WTC11 (cell line): Measurements from ENCODE around the gene BAIAP2L1. TPM values are rescaled to one million over a fixed set of nuclear protein-coding genes. Genes with fewer than 3 reads are reported as not detected.

Experiments used
- ATAC-seq: fragments of 200-7000 bp; cut with Tn5 transposase; 2 replicates; pipeline ENCODE4 v1.10.0; 2021; ENCODE audit warnings: mild to moderate bottlenecking, moderate library complexity
- CTCF ChIA-PET: fragments of 300-600 bp; sonication (Branson Sonifier 250); formaldehyde crosslinking; loops from one replicate; lab custom pipeline; 2021; ENCODE audit warnings: antibody characterized with exemption; lab: Charles Lee
- POLR2A ChIA-PET: fragments of 350-600 bp; sonication (Branson Sonifier 250); formaldehyde crosslinking; loops from one replicate; lab custom pipeline; 2021; ENCODE audit warnings: antibody characterized with exemption; lab: Charles Lee
- DNase-seq: peaks from one replicate; pipeline ENCODE4 v3.0.0; 2021; ENCODE audit warnings: low spot score
- H3K27ac Mint-ChIP-seq: 2 replicates; pipeline ENCODE4 v1.8.0; 2021; ENCODE audit warnings: mixed read lengths
- H3K27me3 Mint-ChIP-seq: 2 replicates; pipeline ENCODE4 v1.8.0; 2021; ENCODE audit warnings: low read depth, mild to moderate bottlenecking, moderate library complexity, mixed read lengths
- H3K36me3 Mint-ChIP-seq: 2 replicates; pipeline ENCODE4 v1.8.0; 2021; ENCODE audit warnings: mixed read lengths
- H3K4me1 Mint-ChIP-seq: 2 replicates; pipeline ENCODE4 v1.8.0; 2022; ENCODE audit warnings: mixed read lengths
- H3K4me3 Mint-ChIP-seq: 2 replicates; pipeline ENCODE4 v1.8.0; 2021; ENCODE audit warnings: mild to moderate bottlenecking, moderate library complexity, mixed read lengths
- H3K9me3 Mint-ChIP-seq: 2 replicates; pipeline ENCODE4 v1.8.0; 2021; ENCODE audit warnings: mixed read lengths
- FOXP1 ChIP-seq: sonication (generic); formaldehyde crosslinking; IDR thresholded peaks from 2 replicates; pipeline ENCODE4 v1.8.0; 2022; ENCODE audit warnings: missing genetic modification reagents, mild to moderate bottlenecking, moderate library complexity, borderline replicate concordance
- IRF2 ChIP-seq: sonication (generic); formaldehyde crosslinking; IDR thresholded peaks from 2 replicates; pipeline ENCODE4 v1.8.0; 2022; ENCODE audit warnings: low read depth, missing genetic modification reagents, borderline replicate concordance
- JAZF1 ChIP-seq: fragments of 250-450 bp; sonication (Bioruptor Pico); IDR thresholded peaks from 2 replicates; pipeline ENCODE4 v1.9.0; 2021; ENCODE audit warnings: moderate library complexity, mild to moderate bottlenecking, inconsistent platforms
- KAT7 ChIP-seq: sonication (generic); formaldehyde crosslinking; IDR thresholded peaks from 2 replicates; pipeline ENCODE4 v1.8.1; 2023; ENCODE audit warnings: missing genetic modification reagents, mild to moderate bottlenecking, borderline replicate concordance
- MYBL2 ChIP-seq: sonication (generic); formaldehyde crosslinking; IDR thresholded peaks from 2 replicates; pipeline ENCODE4 v1.8.1; 2023; ENCODE audit warnings: mild to moderate bottlenecking, moderate library complexity, missing genetic modification reagents
- NR3C1 ChIP-seq: sonication (generic); formaldehyde crosslinking; conservative IDR thresholded peaks from 2 replicates; pipeline ENCODE4 v1.8.1; 2023; ENCODE audit warnings: low read depth, mild to moderate bottlenecking, missing genetic modification reagents
- SMAD4 ChIP-seq: sonication (generic); formaldehyde crosslinking; IDR thresholded peaks from 2 replicates; pipeline ENCODE4 v1.8.0; 2022; ENCODE audit warnings: mild to moderate bottlenecking, missing genetic modification reagents
- TP53 ChIP-seq: sonication (generic); formaldehyde crosslinking; IDR thresholded peaks from 2 replicates; pipeline ENCODE4 v1.8.1; 2023; ENCODE audit warnings: mild to moderate bottlenecking, missing genetic modification reagents
- ZNF317 ChIP-seq: sonication (generic); formaldehyde crosslinking; IDR thresholded peaks from 2 replicates; pipeline ENCODE4 v1.8.1; 2023; ENCODE audit warnings: low read depth, mild to moderate bottlenecking, moderate library complexity, missing genetic modification reagents, borderline replicate concordance
- ZNF396 ChIP-seq: fragments of 250-450 bp; sonication (Bioruptor Pico); IDR thresholded peaks from 2 replicates; pipeline ENCODE4 v1.8.0; 2021; ENCODE audit warnings: mild to moderate bottlenecking, moderate library complexity, borderline replicate concordance
- total RNA-seq: library from RNA; stranded (reverse); gene quantifications from 3 replicates; pipeline ENCODE4 v1.2.3, GENCODE V29; 2021
- TF ChIP-seq, protein P1 (sequence below): sonication (generic); formaldehyde crosslinking; IDR thresholded peaks from 2 replicates; pipeline ENCODE4 v1.8.1; 2022; ENCODE audit warnings: low read depth, mild to moderate bottlenecking, moderate library complexity, missing genetic modification reagents, borderline replicate concordance
- TF ChIP-seq, protein P2 (sequence below): sonication (generic); formaldehyde crosslinking; IDR thresholded peaks from 2 replicates; pipeline ENCODE4 v1.8.1; 2022; ENCODE audit warnings: missing genetic modification reagents, borderline replicate concordance
- TF ChIP-seq, protein P3 (sequence below): sonication (generic); formaldehyde crosslinking; IDR thresholded peaks from 2 replicates; pipeline ENCODE4 v1.8.0; 2022; ENCODE audit warnings: mild to moderate bottlenecking, missing genetic modification reagents
- TF ChIP-seq, protein P4 (sequence below): sonication (generic); formaldehyde crosslinking; IDR thresholded peaks from 2 replicates; pipeline ENCODE4 v1.8.1; 2023; ENCODE audit warnings: mild to moderate bottlenecking, moderate library complexity, missing genetic modification reagents
- TF ChIP-seq, protein P5 (sequence below): sonication (generic); formaldehyde crosslinking; IDR thresholded peaks from 2 replicates; pipeline ENCODE4 v1.8.1; 2022; ENCODE audit warnings: mild to moderate bottlenecking, missing genetic modification reagents, moderate library complexity, borderline replicate concordance
- TF ChIP-seq, protein P6 (sequence below): fragments of 250-450 bp; sonication (Bioruptor Pico); IDR thresholded peaks from 2 replicates; pipeline ENCODE4 v2.1.2; 2022; ENCODE audit warnings: mild to moderate bottlenecking, moderate library complexity
- TF ChIP-seq, protein P7 (sequence below): sonication (generic); formaldehyde crosslinking; conservative IDR thresholded peaks from 2 replicates; pipeline ENCODE4 v1.8.1; 2022; ENCODE audit warnings: mild to moderate bottlenecking, missing genetic modification reagents
- TF ChIP-seq, protein P8 (sequence below): sonication (generic); formaldehyde crosslinking; IDR thresholded peaks from 2 replicates; pipeline ENCODE4 v1.8.0; 2023; ENCODE audit warnings: missing genetic modification reagents
- TF ChIP-seq, protein P9 (sequence below): fragments of 250-450 bp; sonication (Bioruptor Pico); IDR thresholded peaks from 2 replicates; pipeline ENCODE4 v1.8.0; 2021; ENCODE audit warnings: mild to moderate bottlenecking
- TF ChIP-seq, protein P10 (sequence below): sonication (generic); formaldehyde crosslinking; IDR thresholded peaks from 2 replicates; pipeline ENCODE4 v1.8.0; 2023; ENCODE audit warnings: mild to moderate bottlenecking, missing genetic modification reagents

BAIAP2L1 gene
- total RNA-seq, 1 experiment from 2014 or later, result 37.5 TPM

DNA sequence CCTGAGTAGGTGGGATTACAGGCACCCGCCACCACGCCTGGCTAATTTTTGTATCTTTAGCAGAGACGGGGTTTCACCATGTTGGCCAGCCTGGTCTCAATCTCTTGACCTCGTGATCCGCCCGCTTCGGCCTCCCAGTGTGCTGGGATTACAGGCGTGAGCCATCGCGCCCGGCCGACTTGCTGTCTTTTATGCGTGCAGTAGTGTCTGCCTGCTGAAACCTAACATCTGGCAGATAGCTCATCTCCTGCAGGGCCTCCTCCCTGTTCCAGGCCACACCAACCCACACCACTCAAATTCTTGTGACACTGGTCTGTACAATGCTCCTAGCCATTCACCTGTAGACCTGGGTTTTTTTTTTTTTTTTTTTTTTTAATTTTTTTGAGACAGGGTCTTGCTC lies 41.5 kb downstream of the BAIAP2L1 start (continued):
- TF ChIP-seq, protein P1, sequence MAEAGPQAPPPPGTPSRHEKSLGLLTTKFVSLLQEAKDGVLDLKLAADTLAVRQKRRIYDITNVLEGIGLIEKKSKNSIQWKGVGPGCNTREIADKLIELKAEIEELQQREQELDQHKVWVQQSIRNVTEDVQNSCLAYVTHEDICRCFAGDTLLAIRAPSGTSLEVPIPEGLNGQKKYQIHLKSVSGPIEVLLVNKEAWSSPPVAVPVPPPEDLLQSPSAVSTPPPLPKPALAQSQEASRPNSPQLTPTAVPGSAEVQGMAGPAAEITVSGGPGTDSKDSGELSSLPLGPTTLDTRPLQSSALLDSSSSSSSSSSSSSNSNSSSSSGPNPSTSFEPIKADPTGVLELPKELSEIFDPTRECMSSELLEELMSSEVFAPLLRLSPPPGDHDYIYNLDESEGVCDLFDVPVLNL (CRISPR knock-in tag), result no peak
- TF ChIP-seq ZNF396 (CRISPR knock-in tag) (no peak), JAZF1 (CRISPR knock-in tag) (no peak), KAT7 (CRISPR knock-in tag) (no peak), NR3C1 (CRISPR knock-in tag) (no peak)
- TF ChIP-seq, protein P2, sequence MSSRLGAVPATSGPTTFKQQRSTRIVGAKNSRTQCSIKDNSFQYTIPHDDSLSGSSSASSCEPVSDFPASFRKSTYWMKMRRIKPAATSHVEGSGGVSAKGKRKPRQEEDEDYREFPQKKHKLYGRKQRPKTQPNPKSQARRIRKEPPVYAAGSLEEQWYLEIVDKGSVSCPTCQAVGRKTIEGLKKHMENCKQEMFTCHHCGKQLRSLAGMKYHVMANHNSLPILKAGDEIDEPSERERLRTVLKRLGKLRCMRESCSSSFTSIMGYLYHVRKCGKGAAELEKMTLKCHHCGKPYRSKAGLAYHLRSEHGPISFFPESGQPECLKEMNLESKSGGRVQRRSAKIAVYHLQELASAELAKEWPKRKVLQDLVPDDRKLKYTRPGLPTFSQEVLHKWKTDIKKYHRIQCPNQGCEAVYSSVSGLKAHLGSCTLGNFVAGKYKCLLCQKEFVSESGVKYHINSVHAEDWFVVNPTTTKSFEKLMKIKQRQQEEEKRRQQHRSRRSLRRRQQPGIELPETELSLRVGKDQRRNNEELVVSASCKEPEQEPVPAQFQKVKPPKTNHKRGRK, result no peak
- TF ChIP-seq, protein P3, sequence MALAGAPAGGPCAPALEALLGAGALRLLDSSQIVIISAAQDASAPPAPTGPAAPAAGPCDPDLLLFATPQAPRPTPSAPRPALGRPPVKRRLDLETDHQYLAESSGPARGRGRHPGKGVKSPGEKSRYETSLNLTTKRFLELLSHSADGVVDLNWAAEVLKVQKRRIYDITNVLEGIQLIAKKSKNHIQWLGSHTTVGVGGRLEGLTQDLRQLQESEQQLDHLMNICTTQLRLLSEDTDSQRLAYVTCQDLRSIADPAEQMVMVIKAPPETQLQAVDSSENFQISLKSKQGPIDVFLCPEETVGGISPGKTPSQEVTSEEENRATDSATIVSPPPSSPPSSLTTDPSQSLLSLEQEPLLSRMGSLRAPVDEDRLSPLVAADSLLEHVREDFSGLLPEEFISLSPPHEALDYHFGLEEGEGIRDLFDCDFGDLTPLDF (CRISPR knock-in tag), result no peak
- TF ChIP-seq, all 79 proteins: peak for 0

DNA sequence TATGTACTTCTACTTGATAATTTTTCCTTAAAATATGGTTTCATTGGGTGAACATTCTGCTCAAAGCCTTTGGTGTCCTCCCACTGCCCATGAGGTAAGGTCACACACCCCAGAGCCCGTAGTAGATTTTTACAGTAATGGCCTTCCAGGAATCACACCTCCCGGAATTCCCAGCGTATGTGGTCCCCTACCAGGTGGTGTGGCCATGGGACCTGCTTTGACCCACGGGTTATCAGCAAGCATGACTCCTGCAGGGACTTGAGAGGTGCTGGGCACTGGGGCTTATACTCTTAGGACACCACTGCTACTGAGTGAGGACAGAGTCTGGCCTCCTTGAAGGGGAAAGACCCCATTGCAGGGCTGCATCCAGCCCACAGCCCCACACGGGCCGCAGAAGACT lies 42.2 kb downstream of the BAIAP2L1 start:
- H3K36me3 Mint-ChIP-seq, result peaks cover 20% of the 10 kb centered on the region
- H3K4me1 Mint-ChIP-seq, result peaks cover 41% of the 10 kb centered on the region
- H3K9me3 Mint-ChIP-seq, result no peaks in the 10 kb centered on the region
- ATAC-seq, result no peak
- H3K27me3 Mint-ChIP-seq, result no peaks in the 10 kb centered on the region
- no peak for DNase-seq
- POLR2A ChIA-PET, result no interaction called here
- no peak overlapping the region for H3K27ac Mint-ChIP-seq
- CTCF ChIA-PET, result no interaction called here
- H3K4me3 Mint-ChIP-seq, result no peak overlapping the region
- TF ChIP-seq KAT7 (CRISPR knock-in tag) (no peak), MYBL2 (no peak), IRF2 (CRISPR knock-in tag) (no peak), SMAD4 (CRISPR knock-in tag) (no peak), FOXP1 (no peak), ZNF317 (no peak), TP53 (CRISPR knock-in tag) (no peak)
- TF ChIP-seq, protein P4, sequence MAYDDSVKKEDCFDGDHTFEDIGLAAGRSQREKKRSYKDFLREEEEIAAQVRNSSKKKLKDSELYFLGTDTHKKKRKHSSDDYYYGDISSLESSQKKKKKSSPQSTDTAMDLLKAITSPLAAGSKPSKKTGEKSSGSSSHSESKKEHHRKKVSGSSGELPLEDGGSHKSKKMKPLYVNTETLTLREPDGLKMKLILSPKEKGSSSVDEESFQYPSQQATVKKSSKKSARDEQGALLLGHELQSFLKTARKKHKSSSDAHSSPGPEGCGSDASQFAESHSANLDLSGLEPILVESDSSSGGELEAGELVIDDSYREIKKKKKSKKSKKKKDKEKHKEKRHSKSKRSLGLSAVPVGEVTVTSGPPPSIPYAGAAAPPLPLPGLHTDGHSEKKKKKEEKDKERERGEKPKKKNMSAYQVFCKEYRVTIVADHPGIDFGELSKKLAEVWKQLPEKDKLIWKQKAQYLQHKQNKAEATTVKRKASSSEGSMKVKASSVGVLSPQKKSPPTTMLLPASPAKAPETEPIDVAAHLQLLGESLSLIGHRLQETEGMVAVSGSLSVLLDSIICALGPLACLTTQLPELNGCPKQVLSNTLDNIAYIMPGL, result no peak
- TF ChIP-seq, protein P5, sequence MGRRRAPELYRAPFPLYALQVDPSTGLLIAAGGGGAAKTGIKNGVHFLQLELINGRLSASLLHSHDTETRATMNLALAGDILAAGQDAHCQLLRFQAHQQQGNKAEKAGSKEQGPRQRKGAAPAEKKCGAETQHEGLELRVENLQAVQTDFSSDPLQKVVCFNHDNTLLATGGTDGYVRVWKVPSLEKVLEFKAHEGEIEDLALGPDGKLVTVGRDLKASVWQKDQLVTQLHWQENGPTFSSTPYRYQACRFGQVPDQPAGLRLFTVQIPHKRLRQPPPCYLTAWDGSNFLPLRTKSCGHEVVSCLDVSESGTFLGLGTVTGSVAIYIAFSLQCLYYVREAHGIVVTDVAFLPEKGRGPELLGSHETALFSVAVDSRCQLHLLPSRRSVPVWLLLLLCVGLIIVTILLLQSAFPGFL (CRISPR knock-in tag), result no peak
- TF ChIP-seq, protein P6, sequence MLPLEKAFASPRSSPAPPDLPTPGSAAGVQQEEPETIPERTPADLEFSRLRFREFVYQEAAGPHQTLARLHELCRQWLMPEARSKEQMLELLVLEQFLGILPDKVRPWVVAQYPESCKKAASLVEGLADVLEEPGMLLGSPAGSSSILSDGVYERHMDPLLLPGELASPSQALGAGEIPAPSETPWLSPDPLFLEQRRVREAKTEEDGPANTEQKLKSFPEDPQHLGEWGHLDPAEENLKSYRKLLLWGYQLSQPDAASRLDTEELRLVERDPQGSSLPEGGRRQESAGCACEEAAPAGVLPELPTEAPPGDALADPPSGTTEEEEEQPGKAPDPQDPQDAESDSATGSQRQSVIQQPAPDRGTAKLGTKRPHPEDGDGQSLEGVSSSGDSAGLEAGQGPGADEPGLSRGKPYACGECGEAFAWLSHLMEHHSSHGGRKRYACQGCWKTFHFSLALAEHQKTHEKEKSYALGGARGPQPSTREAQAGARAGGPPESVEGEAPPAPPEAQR (CRISPR knock-in tag), result no peak
- TF ChIP-seq, protein P1 (CRISPR knock-in tag), result no peak
- TF ChIP-seq, protein P7, sequence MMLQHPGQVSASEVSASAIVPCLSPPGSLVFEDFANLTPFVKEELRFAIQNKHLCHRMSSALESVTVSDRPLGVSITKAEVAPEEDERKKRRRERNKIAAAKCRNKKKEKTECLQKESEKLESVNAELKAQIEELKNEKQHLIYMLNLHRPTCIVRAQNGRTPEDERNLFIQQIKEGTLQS (CRISPR knock-in tag), result no peak
- TF ChIP-seq, protein P8, sequence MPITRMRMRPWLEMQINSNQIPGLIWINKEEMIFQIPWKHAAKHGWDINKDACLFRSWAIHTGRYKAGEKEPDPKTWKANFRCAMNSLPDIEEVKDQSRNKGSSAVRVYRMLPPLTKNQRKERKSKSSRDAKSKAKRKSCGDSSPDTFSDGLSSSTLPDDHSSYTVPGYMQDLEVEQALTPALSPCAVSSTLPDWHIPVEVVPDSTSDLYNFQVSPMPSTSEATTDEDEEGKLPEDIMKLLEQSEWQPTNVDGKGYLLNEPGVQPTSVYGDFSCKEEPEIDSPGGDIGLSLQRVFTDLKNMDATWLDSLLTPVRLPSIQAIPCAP (CRISPR knock-in tag), result no peak
- TF ChIP-seq, protein P9, sequence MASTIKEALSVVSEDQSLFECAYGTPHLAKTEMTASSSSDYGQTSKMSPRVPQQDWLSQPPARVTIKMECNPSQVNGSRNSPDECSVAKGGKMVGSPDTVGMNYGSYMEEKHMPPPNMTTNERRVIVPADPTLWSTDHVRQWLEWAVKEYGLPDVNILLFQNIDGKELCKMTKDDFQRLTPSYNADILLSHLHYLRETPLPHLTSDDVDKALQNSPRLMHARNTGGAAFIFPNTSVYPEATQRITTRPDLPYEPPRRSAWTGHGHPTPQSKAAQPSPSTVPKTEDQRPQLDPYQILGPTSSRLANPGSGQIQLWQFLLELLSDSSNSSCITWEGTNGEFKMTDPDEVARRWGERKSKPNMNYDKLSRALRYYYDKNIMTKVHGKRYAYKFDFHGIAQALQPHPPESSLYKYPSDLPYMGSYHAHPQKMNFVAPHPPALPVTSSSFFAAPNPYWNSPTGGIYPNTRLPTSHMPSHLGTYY (CRISPR knock-in tag), result no peak
- TF ChIP-seq, protein P10, sequence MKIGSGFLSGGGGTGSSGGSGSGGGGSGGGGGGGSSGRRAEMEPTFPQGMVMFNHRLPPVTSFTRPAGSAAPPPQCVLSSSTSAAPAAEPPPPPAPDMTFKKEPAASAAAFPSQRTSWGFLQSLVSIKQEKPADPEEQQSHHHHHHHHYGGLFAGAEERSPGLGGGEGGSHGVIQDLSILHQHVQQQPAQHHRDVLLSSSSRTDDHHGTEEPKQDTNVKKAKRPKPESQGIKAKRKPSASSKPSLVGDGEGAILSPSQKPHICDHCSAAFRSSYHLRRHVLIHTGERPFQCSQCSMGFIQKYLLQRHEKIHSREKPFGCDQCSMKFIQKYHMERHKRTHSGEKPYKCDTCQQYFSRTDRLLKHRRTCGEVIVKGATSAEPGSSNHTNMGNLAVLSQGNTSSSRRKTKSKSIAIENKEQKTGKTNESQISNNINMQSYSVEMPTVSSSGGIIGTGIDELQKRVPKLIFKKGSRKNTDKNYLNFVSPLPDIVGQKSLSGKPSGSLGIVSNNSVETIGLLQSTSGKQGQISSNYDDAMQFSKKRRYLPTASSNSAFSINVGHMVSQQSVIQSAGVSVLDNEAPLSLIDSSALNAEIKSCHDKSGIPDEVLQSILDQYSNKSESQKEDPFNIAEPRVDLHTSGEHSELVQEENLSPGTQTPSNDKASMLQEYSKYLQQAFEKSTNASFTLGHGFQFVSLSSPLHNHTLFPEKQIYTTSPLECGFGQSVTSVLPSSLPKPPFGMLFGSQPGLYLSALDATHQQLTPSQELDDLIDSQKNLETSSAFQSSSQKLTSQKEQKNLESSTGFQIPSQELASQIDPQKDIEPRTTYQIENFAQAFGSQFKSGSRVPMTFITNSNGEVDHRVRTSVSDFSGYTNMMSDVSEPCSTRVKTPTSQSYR (CRISPR knock-in tag), result no peak
